SK-N-MC (cell line): ENCODE results near the gene SYT2.

Experiments
- EZH2 ChIP-seq: fragments of 200-600 bp; sonication (generic); IDR thresholded peaks from one replicate; pipeline ENCODE4 v1.6.1; 2017; ENCODE audit warnings: antibody characterized with exemption
- FOXP2 ChIP-seq: optimal IDR thresholded peaks from 2 replicates; pipeline ENCODE3; 2011; ENCODE audit warnings: mild to moderate bottlenecking, moderate library complexity; ENCODE audit not compliant: insufficient read depth; ENCODE audit errors: extremely low read length, control extremely low read depth
- POLR2AphosphoS5 ChIP-seq: IDR thresholded peaks from 2 replicates; pipeline ENCODE4 v1.6.1; 2012; ENCODE audit warnings: mild to moderate bottlenecking, low read depth, low read length, borderline replicate concordance

DNA sequence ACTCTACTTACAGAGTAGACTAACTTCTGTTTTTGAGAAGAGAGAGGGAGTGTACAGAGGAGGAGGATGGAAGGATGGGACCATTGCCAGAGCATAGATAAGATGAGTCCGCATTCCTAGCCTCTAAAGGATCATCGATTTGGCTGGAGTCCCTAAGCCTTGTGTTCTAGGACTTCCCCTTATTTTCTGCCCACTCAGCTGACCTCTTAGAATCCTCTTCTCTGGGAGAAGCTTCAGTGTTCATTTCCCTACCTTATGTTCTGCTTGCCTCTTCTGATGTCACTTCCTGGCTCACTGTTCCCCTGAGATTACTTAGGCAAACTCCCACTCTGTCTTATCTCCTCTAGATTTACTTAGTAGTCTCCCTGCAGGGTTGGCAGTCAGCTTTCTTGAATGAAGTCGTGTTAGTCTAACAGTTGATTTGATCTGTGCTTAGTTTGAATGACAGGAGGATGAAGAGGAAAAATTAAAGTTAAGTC, 156.7 kb downstream of the SYT2 start:
- TF ChIP-seq POLR2AphosphoS5 (no peak), EZH2 (no peak), FOXP2 (no peak)
